DMS53 (cell line): ENCODE measurements around the gene IRAK1.

Source experiments
- DNase-seq: peaks from one replicate; lab custom pipeline; 2025; lab: John Stamatoyannopoulos, UW

IRAK1 gene

DNA sequence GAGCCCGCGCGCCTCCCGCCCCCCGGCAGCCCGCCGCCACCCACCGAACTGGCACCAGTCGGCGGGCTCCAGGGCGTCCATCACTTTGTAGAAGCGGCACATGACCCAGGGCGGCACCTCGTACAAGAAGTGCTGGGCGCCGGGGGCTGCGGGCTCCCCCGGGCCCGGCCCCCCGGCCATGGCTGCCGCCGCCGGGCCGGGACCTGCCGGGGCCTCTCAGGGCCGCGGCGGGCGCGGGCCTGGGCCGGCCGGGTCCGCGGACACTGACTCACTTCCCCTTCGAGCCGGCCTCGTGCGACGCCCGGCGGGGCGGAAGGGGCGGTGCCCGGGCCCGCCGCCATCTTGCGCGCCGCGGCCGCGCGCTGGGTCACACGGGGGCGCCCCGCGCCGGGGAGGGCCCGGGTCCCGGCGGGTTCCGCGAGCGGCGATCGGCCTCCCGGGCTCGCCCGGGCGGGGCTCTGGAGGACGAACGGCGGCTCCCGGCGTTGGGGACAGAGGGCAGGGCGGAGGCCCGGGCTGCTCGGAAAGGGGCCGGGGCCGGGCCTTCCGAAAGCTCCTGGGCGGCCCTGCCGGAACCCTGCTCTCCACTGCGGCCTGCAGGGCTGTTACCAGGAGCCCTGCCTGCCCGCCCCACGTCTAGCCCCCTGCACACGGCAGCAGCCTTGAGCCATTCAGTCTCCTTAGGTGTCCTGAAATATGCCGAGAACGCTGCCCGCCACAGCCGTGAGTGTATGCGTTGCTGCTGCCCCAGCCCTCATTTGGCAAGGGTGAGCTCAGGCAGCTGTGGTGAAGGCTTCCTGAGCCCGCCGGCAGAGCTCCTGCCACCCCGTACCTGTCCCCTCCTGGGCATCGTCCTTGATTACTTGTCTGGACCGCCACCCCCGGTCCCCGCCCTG is at the start of gene IRAK1:
Gene IRAK1 (minus strand): TSS at position 270 of the 896 bp plus-strand sequence. CDS start 90 bp downstream, at position 180.
- DNase-seq = peak; percentile 84

DNA sequence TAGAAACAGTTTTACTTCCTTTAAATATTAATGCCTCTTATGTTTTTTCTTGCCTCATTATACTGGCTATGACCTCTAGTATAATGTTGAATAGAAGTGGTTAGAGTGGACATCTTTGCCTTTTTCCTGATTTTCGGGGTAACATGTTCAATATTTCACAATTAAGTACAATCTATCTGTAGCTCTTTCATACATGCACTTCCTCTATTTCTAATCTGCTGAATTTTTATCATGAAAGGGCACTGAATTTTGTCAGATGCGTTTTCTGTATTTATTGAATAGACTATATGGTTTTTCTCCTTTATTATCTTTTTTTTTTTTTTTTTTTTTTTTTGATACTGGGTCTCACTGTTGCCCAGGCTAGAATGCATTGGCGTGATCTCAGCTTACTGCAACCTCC is 48.9 kb upstream of the IRAK1 start:
- DNase-seq = no peak

DNA sequence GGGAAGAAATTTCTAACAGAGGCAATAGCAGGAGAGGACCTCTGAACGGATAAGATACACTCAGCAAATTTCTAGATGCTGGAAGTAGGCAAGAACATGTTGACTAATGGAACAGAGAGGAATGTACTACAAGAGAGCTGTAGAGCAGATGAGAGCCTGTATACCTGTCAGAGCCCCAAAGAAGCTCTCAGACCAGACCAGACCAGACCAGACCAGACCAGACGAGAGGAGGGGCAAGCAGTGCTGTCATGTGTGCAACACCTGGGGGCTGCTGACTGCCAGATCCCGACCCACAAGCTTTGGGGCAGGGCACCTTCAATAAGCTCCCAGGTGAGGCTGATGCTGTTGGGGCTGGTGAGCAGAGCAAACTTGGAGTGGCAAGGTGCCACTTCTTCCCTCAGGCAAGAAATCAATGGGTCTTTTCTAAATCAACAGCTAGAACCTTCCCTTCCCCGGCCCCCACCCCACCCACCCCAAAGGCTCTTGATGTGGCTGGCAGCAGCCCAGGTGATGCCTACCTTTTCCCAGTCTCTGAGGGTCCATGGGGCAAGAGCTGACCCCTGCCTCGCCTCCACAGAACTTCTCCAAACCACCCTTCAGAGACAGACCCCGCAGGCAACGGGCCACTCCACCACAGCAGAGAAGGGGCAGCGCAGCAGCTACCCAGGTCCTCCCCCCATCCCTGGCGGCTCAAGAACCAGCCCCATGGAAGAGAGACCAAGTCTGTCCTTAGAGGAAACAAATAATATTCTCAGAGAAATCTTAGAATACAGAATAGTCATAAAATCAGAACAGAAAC is 45.1 kb upstream of the IRAK1 start:
- no peak for DNase-seq

DNA sequence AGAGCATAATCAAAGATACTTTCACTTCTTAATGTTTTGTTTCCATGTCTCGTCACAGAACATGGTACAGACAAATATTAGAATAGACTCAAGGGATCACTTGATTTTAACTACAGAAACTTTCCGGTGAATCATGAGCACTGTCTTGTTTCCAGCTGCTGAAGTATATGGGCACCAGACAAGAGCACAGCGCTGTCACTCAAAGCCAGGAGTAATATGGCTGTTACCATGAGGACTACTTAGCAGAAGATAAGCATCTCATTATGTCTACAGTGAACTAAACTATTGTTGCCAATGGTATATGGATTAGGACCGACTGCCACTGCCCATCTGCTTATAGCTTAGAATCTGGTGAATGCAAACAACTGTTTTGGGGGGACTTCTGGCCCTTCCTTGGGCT is 43.5 kb upstream of the IRAK1 start:
- no peak for DNase-seq

DNA sequence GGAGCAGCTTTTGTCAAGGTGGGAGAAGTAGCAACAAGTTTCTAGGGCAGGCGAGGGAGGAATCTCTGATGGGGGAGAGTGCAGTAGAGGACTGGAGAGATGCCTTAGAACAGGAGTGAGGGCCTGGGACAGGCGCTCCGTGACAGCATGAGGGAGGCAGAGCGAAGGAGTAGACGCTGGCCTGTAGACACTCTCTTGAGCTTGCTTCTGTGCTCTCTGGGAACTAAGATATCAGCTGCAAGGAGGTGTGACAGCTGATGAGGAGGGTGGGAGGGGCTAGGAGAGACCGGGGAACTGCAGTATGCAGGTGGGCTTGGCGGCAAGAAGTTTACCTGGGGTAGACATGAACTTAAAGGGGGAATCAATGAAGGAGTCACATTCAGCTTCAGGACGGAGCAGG is 42.1 kb upstream of the IRAK1 start:
- no peak for DNase-seq

DNA sequence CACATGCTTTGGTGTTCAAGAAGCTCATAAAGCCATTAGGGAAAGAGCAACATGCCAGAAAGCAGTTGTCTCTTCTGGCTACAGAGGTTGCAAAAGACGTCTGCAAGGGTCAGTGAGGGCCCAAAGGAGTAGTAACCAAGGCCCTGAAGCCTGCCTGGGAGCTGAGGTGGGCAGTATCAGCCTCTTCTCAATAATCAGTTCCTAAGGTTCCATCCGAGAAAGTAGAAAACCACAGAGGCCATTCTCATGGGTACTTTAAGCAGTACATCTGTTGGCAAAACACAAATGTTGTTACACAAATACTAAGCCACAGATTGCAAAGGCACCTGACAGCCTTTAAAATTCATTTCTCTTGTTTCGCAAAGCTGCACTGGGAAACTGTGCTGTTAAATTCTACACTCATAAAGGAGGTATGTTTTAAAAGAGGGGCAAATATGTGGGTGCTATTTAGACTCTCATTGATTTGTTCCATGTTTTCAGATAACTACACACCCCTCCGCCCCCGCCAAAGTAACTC is 40.1 kb upstream of the IRAK1 start:
- DNase-seq = no peak

DNA sequence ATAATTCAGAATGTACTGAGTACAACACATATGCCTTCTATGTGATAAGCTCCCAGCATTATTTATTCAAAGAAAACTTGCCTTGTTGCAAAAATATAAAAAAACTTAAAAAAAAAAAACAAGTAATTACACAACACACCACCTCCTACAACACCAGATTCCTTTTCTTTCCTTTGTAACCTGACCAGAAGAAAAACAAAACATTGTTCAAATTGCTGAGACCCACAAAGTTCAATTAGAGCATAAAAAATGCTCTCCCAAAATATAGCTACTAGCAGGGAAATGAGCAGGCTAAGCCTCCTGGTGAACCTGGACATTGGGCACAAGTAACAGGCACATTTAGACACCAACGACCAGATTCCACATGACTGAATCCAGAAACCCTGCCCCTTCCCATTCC is 39.5 kb upstream of the IRAK1 start:
- no peak for DNase-seq

DNA sequence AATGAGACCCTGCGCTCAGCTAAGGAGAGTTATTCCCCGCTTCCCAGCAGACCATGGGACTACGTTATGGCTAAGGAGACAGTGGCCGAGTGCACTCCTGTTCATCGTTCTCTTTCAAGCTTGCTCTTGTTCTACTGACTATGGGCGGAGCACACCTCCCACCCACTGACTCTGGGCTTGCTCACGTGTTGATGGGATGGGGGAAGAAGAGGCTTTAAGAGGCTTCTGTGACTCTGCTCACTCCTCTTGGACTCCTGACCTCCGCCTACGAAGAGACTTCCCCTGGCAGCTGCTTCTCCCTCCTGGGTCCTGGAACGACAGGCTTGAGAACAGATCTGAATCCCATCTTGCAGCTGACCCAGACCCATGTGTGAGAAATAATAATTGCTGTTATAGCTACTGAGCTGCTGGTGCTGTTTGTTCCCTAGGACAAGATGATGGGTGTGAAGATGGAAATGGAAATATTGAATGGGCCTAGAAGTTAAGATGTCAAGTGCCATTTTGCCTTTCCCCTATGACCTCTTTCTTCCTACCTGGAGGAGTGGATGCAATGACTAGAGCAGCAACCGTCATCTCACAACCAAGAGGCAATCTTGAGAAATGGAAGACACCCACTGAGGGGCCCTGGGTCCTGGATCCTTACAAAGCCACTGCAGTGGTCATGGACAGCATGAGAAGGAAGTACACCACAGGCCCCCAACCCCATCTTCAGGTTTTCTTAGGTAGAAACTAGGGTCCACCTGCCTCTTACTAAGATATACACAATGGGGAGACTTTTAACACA is 38.7 kb upstream of the IRAK1 start:
- DNase-seq = no peak

DNA sequence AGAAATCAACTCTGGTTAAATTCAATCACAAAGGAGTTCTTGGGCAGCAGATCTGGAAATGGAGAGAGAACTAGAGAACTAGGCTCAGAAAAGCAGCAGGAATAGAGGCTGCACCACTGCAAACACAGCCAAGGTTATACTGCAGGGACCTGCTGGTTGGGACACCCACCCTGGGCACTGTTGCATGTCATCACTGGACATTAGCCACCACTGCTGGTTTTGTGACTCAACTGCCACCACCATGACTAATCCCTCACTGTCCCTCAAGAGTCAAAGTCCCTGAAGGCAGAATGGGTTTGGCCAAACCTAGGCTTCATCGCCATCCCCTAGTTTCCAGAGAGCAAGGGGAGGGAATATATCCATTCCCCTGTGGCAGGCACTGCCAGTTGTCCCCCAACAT is 38.1 kb upstream of the IRAK1 start:
- DNase-seq = peak; percentile 18

DNA sequence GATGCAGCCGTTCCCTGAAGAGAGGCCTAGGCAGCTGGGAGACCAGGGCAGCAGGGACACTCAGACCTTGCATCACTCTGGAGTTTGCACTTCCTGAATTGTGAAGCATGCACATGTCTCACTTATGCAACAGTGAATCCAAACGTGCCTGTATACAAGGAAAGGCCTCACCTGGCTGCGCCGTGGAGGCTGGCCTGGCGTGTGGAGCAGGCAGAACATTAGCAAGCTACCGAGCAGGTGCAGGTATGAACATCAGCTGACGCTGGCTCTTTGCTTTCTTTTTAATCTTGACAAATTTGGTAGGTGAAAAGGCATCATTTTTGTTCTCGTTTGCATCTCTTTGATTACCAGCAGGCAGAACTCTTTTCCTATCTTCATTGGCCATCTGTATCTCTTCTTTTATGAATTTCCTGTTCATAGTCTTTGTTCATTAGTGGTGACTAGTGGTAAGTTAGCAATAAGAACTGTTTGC is 37.1 kb upstream of the IRAK1 start:
- DNase-seq = peak; percentile 90

DNA sequence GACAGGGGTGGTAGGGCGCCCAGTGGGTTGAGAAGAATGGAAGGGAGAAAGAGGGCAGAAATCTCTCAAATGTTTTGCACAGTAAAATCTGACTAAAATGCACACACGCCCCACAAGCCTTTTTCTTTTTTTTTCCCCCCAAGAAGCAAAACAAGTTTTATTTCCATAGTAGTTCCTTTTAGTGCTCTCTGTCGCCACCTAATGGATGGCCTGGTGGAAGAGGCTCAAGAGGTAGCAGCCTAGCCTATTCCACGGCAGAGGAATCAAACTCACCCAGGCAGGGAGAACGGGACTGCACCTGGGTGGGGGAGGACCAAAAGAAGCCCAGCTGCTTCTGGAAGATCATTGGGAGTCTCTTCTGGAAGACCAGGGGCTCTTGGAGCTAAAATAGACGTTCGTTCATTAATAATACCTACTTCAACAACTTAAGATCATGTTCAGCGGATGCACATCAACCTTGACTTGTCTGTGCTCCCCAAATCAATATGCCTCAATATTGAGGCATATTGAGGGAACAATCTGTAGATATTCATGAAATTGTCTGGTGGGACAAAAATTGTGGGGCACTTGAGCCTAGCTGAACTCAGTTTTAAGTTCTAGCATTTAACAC is 31.6 kb upstream of the IRAK1 start:
- DNase-seq = peak; percentile 75

DNA sequence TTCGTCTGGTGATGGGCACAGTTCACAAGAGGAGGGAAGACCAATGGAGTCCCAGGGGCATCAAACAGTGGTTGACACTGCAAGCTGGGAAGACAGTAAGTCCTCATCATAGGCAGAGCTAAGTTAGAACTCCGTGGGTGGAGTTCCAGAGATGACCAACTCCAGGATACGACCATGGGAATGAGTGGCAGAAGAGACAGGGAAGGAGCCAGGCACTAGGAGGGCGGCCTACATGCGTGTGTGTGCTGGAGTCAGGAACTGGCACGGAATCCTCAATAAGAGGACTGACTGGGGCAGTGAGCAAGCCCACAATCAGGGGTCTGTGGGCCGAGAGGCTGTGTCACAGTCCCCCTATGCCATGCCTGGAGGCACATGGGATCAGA is 30.4 kb upstream of the IRAK1 start:
- DNase-seq = no peak

DNA sequence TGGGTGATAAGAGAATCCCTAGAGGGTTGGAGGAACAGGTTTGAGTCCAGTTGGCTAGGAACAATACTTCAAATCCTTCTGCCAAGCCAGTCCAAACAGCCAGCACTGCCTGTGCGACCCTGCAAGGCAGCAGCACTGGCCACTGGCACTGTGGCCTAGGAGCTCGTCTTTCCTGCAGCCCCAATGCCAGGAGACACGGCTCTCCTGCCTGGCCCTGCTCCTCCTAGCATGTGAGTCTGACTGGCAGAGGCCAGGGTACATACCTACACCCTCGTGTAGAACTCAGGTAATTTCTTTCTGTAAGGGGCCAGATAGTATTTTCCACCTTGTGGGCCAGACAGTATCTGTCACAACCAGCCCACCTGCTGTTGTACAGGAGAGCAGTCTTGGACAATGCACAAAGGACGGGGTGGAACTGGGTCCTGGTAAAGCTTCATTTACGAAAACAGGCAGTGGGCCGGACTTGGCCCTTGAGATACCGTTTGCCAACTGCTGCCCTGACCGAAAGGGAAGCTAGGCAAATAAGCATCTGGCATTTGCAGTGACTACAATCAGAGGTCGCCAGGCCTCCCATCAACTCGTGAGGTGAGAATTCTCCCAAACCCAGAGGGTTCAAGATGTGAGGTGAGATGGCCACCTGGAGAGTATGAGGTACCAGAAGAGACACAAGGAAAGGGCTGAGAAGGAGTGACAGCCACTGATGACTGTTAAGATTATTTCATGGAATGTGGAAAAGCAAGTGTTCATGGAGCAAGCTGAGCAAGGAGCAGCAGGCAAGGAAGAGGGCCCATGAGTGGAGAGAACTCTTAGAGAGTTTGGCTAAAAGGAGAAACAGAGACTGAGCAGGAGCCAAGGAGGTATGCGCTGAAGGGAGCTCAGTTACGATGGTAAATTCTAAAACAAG is 29.8 kb upstream of the IRAK1 start:
- DNase-seq = no peak

DNA sequence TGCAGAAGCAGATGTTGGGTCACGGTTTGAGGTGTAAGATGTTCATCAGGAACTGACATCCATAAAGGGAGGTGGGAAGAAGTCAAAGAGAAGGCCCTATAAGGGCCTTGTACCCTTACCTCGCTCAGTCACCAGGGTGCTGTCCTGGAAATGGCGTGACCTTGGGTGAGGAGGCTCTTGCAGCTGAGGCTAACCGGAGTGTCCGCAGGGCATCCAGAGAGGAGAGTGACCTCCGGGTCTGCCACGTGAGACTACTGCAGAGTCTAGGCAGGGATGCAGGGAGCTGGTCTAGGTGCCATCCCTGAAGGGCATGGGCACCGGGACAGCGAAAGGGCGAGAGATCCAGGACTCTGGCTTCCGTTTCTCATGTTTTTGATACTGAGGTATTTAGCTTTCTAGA is 28.7 kb upstream of the IRAK1 start:
- no peak for DNase-seq

DNA sequence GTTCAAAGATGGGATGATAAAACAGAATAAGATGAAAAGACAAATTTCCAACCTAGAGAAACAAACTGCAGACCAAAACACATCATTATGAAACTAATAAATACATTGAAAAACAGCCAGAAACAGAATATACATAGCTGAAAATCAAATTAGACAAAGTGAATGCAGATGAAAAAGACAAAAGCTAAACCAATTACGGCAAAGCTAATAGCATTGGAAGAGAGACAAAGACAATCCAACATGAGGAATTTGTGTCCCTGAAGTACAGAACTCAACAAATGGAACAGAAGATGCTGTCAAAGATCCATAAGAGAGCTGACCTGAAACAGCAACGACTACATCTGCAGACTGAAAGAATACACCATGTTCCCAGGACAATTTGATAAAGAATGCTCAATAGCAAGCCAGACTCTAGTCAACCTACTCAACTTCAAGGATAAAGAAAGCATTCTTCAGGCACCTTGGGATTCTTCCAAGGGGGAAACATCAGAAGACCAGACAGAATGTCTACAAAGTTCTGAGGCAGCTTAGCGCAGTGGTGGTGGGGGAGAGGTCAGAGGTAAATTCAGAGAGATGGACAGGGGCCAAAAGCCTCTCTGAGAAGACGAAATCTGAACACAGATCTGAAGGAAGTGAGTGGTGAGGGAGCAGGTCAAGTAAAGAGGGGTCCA is 27.4 kb upstream of the IRAK1 start:
- no peak for DNase-seq

DNA sequence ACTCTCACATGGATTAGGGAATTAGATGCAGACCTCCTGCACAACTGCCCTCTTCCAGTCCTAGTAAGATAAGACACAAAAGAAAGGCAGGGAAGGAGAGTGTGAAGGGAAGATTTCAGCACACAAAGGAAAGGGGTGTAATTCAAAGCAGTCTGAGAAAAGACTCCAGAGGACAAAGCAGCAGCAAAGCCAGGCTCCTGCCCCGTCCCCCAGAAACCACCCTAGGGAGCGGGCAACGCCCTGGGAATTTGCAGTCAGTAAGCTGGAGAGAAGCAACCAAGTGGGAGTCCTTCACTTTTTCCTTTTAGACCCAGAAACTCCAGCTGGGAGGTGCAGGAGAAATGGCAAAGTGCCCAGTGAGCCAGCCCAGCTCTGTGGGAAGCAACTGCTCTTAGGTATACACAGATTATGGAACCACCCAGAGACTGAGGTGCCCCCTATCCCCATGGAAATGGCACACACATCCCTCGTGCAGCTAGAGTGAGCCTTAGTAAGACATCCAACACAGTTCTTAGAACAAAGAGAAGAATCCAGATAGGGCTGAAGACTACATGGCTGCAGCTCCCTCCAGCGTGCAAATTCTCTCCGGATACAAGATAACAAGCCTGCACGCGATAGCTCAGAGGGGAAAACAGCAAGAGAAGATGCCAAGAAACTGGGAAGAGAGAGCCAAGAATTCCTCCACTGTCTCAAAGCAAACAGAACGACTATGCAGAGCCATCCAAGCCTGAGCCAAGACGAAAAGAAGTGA is 26.5 kb upstream of the IRAK1 start:
- no peak for DNase-seq

DNA sequence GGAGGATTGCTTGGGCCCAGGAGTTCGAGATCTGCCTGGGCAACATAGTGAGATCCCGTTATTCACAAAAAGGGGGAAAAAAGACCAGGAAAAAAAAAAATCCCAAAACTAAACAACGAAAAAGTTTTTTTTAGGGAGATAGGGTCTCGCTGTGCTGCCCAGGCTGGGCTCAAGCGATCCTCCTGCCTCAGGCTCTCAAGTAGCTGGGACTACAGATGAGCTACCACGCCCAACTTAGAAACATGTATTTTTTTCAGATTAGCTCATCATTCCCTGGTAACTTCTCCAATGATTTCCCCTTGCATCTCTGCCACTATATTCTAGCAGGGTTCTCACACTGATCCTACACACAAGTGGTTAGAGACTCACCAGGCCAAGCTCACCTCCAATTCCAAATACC is 24.4 kb upstream of the IRAK1 start:
- DNase-seq = no peak

DNA sequence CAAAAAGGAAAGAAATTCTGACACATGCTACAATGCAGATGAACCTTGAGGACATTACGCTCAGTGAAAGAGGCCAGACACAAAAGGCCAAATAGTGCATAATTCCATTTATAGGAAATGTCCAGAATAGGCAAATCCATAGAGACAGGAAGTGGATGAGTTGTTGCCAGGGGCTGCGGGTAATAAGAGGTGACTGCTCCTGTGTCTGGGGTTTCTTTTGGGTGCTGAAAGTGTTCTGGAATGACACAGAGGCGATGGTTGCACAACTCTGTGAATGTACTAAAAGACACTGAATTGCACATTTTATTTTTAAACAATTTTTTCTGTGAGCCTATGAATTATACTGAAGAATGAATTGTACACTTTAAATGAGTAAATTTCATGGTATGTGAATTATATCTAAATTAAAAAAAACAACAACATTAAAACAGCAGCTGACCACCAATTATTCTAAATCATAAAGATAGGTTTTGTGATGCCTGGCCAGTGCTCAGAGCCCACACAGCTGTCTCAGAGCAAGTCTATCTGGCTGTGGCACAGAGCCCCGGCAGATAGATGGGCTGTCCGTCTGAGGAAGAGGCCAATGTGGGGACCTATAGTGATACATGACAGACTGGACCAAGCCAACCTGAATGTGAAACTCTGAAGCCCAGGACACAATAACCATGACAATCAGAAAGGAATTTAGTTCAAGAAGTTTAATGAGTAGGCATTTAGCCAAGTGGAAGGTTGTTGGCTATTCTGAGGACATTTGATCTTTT is 23.5 kb upstream of the IRAK1 start:
- DNase-seq = no peak

DNA sequence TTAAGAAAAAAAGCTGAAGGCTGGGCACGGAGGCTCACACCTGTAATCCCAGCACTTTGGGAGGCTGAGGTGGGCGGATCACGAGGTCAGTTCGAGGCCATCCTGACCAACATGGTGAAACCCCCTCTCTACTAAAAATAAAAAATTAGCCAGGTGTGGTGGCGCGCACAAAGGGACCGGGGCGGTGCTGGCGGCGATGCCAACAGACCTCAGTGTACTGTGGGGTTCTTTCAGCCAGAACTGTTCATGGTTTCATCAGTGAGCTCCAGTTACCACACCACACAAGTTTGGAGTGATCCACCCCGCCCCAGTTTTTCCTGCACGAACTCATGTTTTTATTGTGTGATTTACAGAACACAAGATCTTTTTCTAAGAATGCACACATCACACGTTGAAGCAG is 21.2 kb upstream of the IRAK1 start:
- no peak for DNase-seq
